Vagina (tissue), 2 donors: ENCODE results near the gene DMRTA1.

Experiments
- CTCF ChIP-seq, 3 experiments: fragments of 450-650 bp in 2 of 3; fragments of 200-600 bp in 1 of 3; sonication (generic) in 1 of 3; IDR thresholded peaks; one replicate each; pipeline ENCODE4 v1.5.1; 2017 to 2019; ENCODE audit warnings: antibody characterized with exemption in 3 of 3, mild to moderate bottlenecking in 2 of 3, moderate library complexity in 2 of 3
- POLR2AphosphoS5 ChIP-seq, 2 donors: sonication (generic); formaldehyde crosslinking; IDR thresholded peaks; one replicate each; pipeline ENCODE4 v1.9.0; 2017; ENCODE audit warnings: antibody characterized with exemption in 2 of 2, mild to moderate bottlenecking in 2 of 2, low read depth in 1 of 2; ENCODE audit not compliant: insufficient read depth in 1 of 2

GRCh38 chr9:22413884-22414283, 32.7 kb upstream of the DMRTA1 start:
- TF ChIP-seq CTCF (IDR thresholded peaks at IDR 0.05) (no peak), POLR2AphosphoS5 (IDR thresholded peaks at IDR 0.05; ENCODE audit: insufficient read depth in 1 of 2, low read depth in 1 of 2) (no peak)
